SW480 (cell line): ENCODE measurements around the gene TTC38.

Source experiments
- DNase-seq: peaks from one replicate; pipeline ENCODE4 v3.0.0-alpha.2; 2016; ENCODE audit warnings: low spot score

The TTC38 gene

GRCh38 chr22:46278656-46279645, 11.1 kb downstream of the TTC38 start:
- no peak for DNase-seq

GRCh38 chr22:46280063-46280817, 12.4 kb downstream of the TTC38 start:
- DNase-seq: no peak

DNA sequence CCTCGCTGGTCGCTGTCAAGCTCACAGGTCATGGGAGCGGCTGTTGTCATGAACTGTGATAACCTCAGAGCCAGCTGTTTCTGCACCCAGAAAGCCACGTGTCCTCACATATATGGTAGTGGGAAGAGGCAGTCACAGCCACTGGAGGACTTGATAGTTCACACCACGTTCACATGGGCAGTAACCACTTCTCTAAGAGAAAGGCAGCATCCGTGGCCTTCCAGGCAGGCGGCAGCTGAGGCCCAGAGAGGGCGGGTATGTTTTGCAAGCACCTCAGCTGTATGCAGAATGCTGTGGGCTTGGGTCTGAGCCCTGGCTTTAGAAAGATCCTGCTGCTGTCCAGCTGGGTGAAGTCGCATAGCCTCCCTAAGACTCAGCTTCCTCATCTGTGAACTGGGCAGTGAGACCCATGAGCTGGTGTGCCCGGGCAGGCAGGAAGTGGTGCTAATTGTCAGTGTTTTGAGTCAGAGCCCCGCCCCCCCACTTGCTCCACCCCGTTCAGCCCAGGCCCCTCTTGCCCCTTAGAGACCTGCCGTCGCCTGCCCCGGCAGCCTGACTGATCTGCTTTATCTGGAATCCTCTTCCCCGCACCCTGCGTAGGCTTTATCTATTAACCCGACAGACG, 13.3 kb downstream of the TTC38 start:
- DNase-seq: no peak

DNA sequence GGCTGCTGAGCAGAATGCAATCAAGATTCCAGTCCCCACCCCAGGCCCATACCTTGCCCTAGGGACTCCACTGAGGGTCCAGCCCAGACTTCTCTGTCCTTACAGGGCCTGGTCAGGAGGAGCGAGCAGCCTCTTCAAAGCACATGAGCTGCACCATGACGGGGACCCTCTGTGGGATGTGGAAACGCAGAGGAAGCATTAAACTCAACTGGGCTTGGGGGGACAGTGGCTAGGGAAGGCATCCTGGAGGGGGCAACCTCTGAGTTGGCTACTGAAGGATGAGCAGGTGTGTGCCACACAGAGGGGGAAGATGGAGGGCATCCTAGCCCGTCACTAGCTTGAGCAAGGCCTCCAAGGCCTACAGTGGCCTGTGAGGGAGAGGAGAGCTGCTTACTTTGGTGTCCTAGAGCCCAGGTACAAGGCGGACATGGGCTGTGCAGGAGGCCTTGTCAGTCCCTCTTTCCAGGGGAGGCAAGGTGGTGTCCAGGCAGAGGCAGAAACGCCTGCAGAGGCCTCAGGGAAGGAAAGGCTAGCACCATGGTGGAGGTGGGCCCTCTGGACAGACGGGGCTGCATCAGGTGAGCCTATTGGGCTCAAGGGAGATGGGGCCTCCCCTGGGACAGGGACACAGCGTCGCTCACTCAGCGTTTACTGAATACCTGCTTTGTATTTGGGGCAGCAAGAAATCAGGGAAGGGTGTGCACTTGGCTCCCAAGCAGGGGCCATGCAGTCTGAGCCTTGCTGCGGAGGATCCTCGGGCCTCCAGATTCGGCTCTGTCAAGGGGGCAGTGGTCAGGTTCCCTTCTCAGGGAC, 14.3 kb downstream of the TTC38 start:
- DNase-seq: no peak

DNA sequence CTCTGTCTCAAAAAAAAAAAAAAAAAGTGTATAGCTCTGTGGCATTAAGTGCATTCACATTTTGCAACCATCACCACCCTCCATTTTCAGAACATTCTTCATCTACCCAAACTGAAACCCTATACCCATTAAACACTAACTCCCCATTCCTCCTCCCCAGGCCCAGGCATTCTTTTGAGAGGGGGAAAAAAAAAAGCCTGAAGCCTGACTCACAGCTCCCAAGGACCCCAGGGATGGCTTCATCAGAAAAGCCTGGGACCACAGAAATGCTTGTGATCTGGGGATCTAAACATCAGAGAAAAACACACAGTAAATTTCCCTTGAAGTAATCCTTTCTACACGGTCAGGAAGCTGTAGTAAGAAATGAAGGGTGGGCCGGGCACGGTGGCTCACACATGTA, 18.2 kb downstream of the TTC38 start:
- DNase-seq: no peak

GRCh38 chr22:46286941-46287872, 19.4 kb downstream of the TTC38 start:
- DNase-seq: no peak

- no peak for DNase-seq
Observed at GRCh38 chr22:46287873-46288751, 20.3 kb downstream of the TTC38 start.

- DNase-seq: no peak
Observed at GRCh38 chr22:46288846-46289243, 21.0 kb downstream of the TTC38 start.

DNA sequence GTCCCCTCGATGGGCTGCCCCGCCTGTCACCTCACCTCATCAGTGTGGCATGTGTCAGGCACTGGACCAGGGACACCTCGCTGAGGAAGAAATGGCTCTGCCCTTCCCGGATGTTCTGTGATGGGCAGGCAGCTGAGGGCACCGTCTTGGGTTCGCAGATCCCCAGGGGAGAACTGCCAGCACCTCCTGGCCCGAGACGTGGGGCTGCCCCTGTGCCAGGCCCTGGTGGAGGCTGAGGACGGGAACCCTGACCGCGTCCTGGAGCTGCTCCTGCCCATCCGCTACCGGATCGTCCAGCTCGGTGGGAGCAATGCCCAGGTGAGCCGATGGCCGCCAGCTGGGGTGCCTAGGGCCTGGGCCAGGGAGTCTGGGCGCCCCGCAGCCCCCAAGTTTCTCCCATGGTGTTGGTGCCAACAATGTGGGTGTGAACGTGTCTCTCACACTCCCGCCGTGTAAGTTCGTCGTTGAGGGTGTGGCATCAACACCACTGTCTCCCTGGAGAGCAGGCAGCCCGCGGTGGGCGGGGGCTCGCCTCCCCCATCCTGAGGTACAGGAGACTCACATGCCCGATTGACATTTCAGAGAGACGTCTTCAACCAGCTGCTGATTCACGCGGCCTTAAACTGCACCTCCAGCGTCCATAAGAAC, 21.6 kb downstream of the TTC38 start:
- DNase-seq: no peak

DNA sequence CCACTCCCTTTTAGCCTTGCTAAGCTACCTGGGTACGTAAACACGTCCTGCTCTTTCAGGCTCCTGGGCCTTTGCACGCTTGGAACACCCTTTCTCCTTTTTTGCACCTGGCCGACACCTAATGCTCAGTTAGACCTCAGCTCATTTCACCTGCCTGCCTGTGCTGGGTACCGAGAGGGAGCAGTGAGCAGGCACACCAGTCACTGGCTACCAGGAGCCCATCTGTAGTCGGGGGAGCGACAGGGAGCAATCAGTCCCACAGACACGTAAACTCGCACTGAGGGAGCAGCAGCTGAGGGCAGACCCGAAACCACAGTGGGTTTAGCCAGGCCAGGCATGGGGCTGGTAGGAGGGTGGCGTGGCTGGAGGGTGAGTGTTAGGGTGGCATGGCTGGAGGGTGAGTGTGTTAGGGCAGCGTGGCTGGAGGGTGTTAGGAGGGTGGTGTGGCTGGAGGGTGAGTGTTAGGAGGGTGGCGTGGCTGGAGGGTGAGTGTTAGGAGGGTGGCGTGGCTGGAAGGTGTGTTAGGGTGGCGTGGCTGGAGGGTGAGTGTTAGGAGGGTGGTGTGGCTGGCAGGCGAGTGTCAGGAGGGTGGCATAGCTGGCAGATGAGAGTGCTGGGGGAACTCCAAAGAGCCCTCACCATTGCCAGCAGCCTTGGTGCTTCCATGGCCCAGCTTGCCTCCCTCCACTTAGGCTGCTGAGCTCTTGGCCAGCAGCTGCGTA, 22.5 kb downstream of the TTC38 start:
- no peak for DNase-seq

DNA sequence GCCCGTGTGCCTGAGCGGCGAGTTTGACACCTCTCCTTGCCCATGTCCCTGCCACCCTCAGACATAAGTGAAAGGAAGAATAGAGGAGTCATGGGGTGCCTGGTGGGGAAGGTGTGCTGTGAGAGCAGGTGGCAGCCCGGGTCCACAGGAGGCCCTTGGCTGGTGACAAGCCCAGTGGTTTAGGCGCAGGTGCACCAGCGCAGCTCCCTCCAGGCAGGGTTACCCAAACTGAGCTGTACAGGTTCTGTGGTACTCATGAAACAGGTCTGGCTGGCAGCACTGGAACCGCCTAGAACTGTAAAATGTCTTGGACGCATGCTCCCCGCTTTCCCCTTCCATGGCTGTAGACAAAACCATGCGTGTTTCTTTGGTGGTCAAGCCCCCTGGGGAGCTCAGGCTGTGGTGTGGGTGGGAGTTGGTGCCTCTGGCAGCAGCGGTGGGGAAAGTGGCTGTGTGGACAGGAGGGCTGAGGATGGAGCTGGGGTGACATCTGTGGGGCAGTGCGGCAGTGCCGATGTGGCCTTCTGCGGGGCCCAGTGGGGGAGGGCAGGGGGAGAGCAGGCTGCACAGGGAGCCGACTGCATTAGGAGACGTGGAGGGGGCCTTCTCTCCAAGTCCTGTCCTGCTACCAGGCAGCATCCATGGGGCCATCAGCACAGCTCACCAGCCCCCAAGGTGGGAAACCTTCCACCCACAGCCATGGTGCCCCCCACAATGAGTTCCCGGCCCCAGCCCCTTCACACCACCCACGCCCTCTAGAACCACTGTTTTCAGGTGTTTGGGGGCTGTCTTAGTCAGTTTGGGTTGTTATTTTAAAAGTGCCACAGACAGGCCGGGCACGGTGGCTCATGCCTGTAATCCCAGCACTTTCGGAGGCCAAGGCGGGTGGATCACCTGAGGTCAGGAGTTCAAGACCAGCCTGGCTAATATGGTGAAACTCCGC, 23.3 kb downstream of the TTC38 start:
- DNase-seq: no peak

DNA sequence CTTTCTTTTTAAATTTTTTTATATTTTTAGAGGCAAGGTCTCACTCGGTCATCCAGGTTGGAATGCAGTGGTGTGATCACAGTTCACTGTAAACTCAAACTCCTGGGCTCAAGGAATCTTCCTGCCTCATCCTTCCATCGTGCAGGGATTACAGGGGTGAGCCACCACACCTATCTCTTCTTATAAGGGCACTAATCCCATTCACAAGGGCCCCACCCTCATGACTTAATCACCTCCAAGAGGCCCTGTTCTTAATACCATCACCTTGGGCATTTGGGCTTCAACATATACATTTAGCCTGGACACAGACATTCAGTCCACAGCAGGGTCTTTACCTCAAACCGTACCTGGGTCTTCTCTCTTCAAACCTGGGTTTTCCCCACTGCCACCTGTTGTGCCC, 24.4 kb downstream of the TTC38 start:
- no peak for DNase-seq

- DNase-seq: no peak
Observed at GRCh38 chr22:46292732-46293131, 24.9 kb downstream of the TTC38 start.

DNA sequence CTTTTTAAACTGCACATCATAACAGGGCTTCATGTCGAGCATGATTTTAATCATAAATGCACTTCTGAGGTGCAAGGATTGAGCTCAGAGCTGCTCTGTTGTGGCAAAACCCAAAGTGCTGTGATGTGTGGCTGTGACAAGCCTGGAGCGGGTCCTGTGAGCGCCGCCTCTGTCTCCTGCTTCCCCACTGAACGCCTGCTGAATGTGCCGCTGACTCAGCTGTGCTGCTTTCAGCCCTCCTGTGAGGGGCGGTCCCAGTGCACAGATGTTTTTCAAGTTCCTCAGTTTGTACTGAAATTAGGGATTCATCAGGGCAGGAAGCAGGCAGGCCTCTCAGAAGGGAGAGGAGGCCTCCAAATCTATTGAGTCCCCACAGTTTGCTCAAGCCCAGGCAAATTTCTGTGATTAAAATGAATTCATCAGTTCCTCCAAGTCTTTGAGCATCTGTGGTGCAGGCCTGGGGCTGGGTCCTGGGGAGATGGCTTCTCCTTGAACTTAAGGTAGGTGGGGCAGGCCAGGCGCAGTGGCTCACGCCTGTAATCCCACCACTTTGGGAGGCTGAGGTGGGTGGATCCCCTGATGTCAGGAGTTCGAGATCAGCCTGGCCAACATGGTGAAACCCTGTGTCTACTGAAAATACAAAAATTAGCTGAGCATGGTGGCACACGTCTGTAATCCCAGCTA, 25.9 kb downstream of the TTC38 start:
- no peak for DNase-seq

GRCh38 chr22:46294784-46295183, 27.0 kb downstream of the TTC38 start:
- DNase-seq: no peak

GRCh38 chr22:46295277-46295971, 27.6 kb downstream of the TTC38 start:
- DNase-seq: no peak
